ENCODE measurements around the gene IGSF5. TPM values are rescaled to one million over a fixed set of nuclear protein-coding genes. Genes with fewer than 3 reads are reported as not detected.

The IGSF5 gene
- total and polyA plus RNA-seq, 9 of the 15 experiments (the other 6 are each of a cell fraction or from before 2014, with no cell fraction given): not detected

- Histone ChIP-seq H3K4me3 (no peak overlapping the region), H4K20me1 (replicated peaks; ENCODE audit: control insufficient read depth, insufficient read depth, low read length) (no peaks in the 10 kb centered on the region), H3K4me2 (ENCODE audit: insufficient read depth, low read length) (no peak overlapping the region), H3K27ac (ENCODE audit: extremely low read depth, low read depth, low read length) (no peak overlapping the region), H2AFZ (ENCODE audit: low read depth, low read length) (no peak overlapping the region), H3K27me3 (ENCODE audit: control insufficient read depth in 2 of 2, insufficient read depth in 2 of 2, low read length in 2 of 2) (no peaks in the 10 kb centered on the region; a peak in 1 of 5 replicates), H3K9me3 (replicated peaks; ENCODE audit: control insufficient read depth, insufficient read depth, low read depth, low read length) (no peaks in the 10 kb centered on the region), H3K4me1 (replicated peaks in 1 of 2; ENCODE audit: control insufficient read depth in 2 of 2, insufficient read depth in 2 of 2, low read length in 2 of 2) (no peaks in the 10 kb centered on the region), H3K36me3 (ENCODE audit: control insufficient read depth, insufficient read depth, low read length) (no peaks in the 10 kb centered on the region), H3K79me2 (ENCODE audit: control insufficient read depth, insufficient read depth, low read length) (no peaks in the 10 kb centered on the region), H3K9me1 (ENCODE audit: control insufficient read depth, insufficient read depth, low read length) (no peaks in the 10 kb centered on the region), H3K9ac (ENCODE audit: insufficient read depth in 1 of 2, low read depth in 2 of 2, low read length in 2 of 2) (no peak overlapping the region)
- 3% methylated on average over 2 of the region's 2 CpGs for WGBS (ENCODE audit: insufficient coverage, low coverage, missing lambda C conversion rate)
- DNase-seq (ENCODE audit: extremely low read depth in 1 of 4, low spot score in 3 of 4): no peak
- ChIA-PET POLR2A (no interaction called here), CTCF (ENCODE audit: low intra/inter-chr PET ratio) (no interaction called here)
- ATAC-seq: no peak
- no peak for FAIRE-seq
- in situ Hi-C loops (cut with MboI): no loop called here
- TF ChIP-seq E2F6 (IDR thresholded peaks at IDR 0.05; ENCODE audit: borderline replicate concordance in 1 of 2, extremely low read depth in 1 of 2, insufficient read depth in 1 of 2, insufficient read length in 1 of 2, low read depth in 1 of 2, low read length in 1 of 2, poor library complexity in 1 of 2, severe bottlenecking in 1 of 2): no peak
- no peak for TF ChIP-seq ZNF263 (CRISPR knock-in tag; IDR thresholded peaks at IDR 0.05; ENCODE audit: borderline replicate concordance)
- TF ChIP-seq EGR1 (conservative IDR thresholded peaks at IDR 0.05): no peak
- TF ChIP-seq ZNF239 (CRISPR knock-in tag; IDR thresholded peaks at IDR 0.05): no peak
- no peak for TF ChIP-seq KHSRP (IDR thresholded peaks at IDR 0.05)
- TF ChIP-seq SRSF1 (IDR thresholded peaks at IDR 0.05; ENCODE audit: low read depth, low read length): no peak
- no peak for TF ChIP-seq ZFP91 (CRISPR knock-in tag; IDR thresholded peaks at IDR 0.05)
- TF ChIP-seq NR4A1 (CRISPR knock-in tag; IDR thresholded peaks at IDR 0.05): no peak
- TF ChIP-seq NR4A1 (tag; IDR thresholded peaks at IDR 0.05): no peak
- TF ChIP-seq MECOM (CRISPR knock-in tag; IDR thresholded peaks at IDR 0.05): no peak
- TF ChIP-seq RBM39 (optimal IDR thresholded peaks at IDR 0.05; ENCODE audit: low read depth, low read length): no peak
- no peak for TF ChIP-seq JUN (IDR thresholded peaks at IDR 0.05; ENCODE audit: borderline replicate concordance, low read depth, low read length)
- no peak for TF ChIP-seq JUN (CRISPR knock-in tag; IDR thresholded peaks at IDR 0.05; ENCODE audit: borderline replicate concordance)
- TF ChIP-seq STAG1 (CRISPR knock-in tag; IDR thresholded peaks at IDR 0.05; ENCODE audit: borderline replicate concordance): no peak
- TF ChIP-seq NFIC (IDR thresholded peaks at IDR 0.05): no peak
- BruUV-seq (replicated peaks): no TSS peak
- intact Hi-C loops (cut with micrococcal nuclease): no loop called here
Measured at GRCh38 chr21:39850333-39850732, 105.3 kb downstream of the IGSF5 start.
